CD4-positive, alpha-beta T cell treated with Interleukin-17A for 4 hours (primary cell): ENCODE data around the gene TULP4.
"Not testable (repeated sequence)": the region's sequence is repeated elsewhere in the genome, so short reads cannot be mapped to it uniquely, and the experiment has no call there.

ENCODE experiments used
- DNase-seq: peaks from one replicate; pipeline ENCODE4 v3.0.0-alpha.2; 2020; ENCODE audit warnings: mixed read lengths

TULP4 gene

GRCh38 chr6:158475344-158476302 lies 163.4 kb downstream of the TULP4 start:
- DNase-seq: no peak

- DNase-seq: no peak
Observed at GRCh38 chr6:158476389-158476788, 164.1 kb downstream of the TULP4 start.

DNA sequence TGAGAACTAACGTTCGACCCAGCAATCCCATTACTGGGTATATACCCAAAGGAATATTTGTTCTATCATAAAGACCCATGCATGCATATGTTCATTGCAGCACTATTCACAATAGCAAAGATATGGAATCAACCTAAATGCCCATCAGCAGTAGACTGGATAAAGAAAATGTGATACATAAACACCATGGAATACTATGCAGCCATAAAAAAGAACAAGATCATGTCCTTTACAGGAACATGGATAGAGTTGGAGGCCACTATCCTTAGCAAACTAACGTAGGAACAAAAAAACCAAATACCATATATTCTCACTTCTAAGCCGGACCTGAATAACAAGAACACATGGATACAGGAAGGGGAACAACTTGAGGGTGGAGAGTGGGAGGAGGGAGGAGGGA lies 165.5 kb downstream of the TULP4 start:
- not testable (repeated sequence) for DNase-seq

DNA sequence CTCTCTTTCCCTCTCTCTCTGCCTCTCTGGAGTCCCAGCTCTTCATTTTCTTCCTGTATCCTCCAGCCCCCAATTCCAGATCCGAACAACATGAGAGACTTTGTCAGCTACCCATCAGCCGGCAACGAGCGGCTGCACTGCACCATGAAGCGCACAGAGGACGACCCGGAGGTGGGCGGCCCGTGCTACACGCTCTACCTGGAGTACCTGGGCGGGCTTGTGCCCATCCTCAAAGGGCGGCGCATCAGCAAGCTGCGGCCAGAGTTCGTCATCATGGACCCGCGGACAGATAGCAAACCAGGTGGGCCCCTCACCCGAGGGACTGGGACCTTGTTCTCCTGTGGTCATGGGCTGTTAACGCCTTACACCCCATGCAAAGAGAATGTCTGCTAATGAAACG lies 168.7 kb downstream of the TULP4 start:
- no peak for DNase-seq

GRCh38 chr6:158481690-158482473 lies 169.6 kb downstream of the TULP4 start:
- DNase-seq: no peak

- no peak for DNase-seq
Observed at GRCh38 chr6:158485431-158485830, 173.2 kb downstream of the TULP4 start.

DNA sequence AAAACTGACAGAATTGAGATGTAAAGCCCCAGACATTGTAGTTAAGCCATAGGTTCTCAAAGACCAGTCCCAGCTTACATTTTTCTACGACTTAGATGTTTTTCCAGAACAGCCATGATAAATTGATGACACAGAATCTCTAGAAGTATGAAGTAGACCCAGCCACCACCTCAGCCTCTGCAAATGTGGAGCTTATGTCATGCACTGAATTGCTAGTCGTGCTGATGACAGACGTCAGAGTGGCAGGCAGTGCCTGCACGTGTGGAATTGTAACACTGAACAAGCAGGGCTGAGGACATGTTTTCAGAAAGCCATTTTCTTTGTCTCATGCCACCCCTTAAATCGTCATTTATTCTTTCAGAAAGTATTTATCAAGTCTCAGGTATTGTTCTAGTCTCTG lies 175.2 kb downstream of the TULP4 start:
- DNase-seq: no peak

- DNase-seq: no peak
Observed at GRCh38 chr6:158488065-158488464, 175.8 kb downstream of the TULP4 start.

GRCh38 chr6:158489441-158489840 lies 177.2 kb downstream of the TULP4 start:
- no peak for DNase-seq

DNA sequence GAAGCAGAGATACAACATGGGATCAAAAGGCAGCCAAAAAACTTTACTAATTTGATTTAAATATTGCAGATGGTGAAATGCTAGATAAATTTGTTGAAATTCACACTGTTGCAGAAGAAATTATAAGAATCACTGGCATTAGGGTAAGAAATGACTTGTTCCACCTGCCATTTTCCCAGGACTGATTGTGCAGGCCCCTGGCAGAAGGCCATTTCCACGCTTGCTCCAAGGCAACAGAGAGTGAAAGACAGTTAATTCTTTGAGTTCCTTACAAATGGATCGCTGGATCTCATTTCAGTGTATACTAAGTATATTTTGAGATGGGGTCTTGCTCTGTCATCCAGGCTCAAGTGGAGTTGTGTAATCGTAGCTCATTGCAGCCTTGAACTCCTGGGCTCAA lies 180.6 kb downstream of the TULP4 start:
- DNase-seq: no peak

DNA sequence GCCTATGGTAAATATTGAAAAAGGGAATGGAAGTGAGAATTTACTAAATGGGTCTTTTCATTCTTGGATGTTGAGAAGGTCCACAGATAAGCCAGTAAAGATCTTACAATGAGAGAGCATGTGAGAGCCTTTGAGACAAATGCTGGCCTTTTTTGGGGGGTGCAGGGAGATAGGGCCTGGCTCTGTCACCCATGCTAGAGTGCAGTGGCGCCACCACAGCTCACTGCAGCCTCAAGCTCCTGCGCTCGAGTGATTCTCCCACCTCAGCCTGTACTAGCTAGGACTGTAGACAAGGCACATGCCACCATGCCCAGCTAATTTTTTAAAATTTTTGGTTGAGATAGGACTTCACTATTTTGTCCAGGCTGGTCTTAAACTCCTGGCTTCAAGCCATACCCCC lies 184.4 kb downstream of the TULP4 start:
- DNase-seq: no peak

- no peak for DNase-seq
Observed at GRCh38 chr6:158497620-158498019, 185.4 kb downstream of the TULP4 start.

- no peak for DNase-seq
Observed at GRCh38 chr6:158498362-158498761, 186.1 kb downstream of the TULP4 start.

- DNase-seq: no peak
Observed at GRCh38 chr6:158499601-158500000, 187.3 kb downstream of the TULP4 start.

DNA sequence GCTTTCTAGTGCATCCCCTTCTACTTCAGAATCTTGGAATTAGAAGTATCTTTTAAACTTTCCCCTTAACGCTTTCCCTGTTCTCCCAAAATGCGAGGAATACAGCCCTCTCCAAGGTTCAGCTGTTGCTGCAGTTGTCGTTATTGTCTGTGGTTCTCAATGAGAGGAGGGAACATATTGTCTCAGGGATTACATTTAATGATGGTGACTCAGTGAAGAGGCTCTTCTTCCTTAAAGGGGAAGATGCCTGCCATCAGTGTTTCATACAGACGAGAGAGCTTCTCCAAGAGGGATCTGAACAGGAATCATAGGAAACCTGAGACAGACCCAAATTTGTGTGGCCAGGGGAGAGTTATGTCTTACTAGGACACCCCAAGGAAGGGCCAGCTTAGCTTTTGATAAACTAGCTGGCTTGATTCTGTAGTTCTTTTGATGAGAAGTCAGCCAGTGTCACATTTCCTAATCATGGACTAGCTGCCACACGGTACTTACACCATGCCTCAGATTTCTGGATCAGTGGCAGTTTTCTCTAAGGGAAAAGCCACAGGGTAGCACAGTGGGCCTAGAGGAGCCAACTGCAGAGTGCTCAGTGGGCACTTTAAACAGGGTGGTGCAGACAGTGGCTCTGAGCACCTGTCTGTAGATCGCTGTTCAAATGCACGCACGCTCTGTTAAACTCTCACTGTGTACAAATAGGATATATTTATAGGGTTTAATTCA lies 187.9 kb downstream of the TULP4 start:
- DNase-seq: no peak

DNA sequence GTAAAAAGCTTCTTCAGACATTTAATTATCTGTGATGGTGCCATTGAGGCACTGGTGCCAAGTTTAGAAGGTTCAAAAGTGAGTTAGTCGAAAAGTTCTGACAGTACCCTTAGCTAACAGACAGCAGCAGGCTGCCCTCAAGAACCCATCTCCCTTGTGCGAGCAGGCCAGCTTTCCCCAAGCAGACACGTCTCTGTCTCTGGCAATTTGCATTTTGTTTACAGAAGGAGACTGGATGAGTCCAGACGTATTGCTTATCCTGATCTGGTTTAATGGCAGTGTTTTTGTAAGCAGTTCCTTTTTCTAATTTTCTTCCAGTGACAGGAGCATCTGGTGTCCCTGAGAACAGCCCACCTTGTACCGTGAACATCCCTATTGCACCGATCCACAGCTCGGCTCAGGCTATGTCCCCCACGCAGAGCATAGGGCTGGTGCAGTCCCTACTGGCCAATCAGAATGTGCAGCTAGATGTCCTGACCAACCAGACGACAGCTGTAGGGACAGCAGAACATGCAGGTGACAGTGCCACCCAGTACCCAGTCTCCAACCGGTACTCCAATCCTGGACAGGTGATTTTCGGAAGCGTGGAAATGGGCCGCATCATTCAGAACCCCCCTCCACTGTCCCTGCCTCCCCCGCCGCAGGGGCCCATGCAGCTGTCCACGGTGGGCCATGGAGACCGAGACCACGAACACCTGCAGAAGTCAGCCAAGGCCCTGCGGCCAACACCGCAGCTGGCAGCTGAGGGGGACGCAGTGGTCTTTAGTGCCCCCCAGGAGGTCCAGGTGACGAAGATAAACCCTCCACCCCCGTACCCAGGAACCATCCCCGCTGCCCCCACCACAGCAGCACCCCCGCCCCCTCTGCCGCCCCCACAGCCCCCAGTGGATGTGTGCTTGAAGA lies 189.3 kb downstream of the TULP4 start:
- no peak for DNase-seq

GRCh38 chr6:158502263-158502950 lies 190.1 kb downstream of the TULP4 start:
- DNase-seq: no peak

DNA sequence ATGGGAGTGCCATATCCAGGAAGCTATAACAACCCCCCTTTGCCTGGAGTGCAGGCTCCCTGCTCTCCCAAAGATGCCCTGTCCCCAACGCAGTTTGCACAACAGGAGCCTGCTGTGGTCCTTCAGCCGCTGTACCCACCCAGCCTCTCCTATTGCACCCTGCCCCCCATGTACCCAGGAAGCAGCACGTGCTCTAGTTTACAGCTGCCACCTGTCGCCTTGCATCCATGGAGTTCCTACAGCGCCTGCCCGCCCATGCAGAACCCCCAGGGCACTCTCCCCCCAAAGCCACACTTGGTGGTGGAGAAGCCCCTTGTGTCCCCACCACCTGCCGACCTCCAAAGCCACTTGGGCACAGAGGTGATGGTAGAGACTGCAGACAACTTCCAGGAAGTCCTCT lies 191.0 kb downstream of the TULP4 start:
- DNase-seq: no peak

DNA sequence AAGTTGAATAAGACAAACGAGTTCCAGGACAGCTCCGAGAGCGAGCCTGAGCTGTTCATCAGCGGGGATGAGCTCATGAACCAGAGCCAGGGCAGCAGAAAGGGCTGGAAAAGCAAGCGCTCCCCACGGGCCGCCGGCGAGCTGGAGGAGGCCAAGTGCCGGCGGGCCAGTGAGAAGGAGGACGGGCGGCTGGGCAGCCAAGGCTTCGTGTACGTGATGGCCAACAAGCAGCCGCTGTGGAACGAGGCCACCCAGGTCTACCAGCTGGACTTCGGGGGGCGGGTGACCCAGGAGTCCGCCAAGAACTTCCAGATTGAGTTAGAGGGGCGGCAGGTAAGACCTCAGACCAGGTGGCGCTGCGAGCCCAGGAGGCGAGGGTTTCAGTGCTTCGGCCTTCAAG lies 191.6 kb downstream of the TULP4 start:
- no peak for DNase-seq

- DNase-seq: no peak
Observed at GRCh38 chr6:158505194-158505593, 192.9 kb downstream of the TULP4 start.

DNA sequence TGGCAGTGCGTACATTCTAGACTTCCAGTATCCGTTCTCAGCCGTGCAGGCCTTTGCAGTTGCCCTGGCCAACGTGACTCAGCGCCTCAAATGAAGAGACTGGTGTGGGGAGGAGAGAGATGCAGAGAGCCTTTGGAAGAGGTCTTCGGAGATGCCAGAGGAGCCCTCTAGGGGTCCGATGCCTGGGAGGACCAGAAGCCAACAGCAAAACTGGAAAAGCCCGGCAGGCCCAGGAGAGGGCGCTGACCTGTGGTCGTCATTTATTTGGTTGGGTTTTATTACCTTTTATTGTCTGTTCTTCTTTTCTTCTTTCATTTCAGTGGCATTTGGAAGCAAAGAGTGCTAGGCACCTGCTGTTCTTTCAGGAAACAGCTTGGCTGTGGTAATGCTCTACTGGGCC lies 194.3 kb downstream of the TULP4 start:
- DNase-seq: no peak

DNA sequence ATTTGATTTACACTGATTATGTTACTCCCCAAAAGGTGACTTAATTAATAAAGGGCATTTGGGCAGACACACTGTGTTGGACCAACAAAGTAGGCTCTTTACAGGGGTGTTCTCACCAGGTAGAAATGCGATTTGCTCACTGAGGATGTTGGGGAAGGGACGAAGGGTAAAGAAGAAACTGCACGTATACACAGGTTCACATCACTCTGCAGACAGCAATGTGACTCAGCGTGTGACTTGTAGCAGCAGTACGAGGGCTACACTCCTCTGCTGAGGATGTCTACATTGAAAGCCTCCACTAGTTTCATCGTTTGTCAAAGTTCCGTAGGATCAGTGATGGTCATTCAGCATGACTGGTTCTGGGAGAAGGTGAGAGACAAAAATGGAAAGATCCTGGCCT lies 194.9 kb downstream of the TULP4 start:
- DNase-seq: no peak
